ENCODE results near the gene GPR158. TPM values are rescaled to one million over a fixed set of nuclear protein-coding genes. Genes with fewer than 3 reads are reported as not detected.

Gene GPR158
- total and polyA plus RNA-seq, 4 donors, result 0.03 to 0.08 TPM; not detected in 2

GRCh38 chr10:25296324-25296723, 121.5 kb downstream of the GPR158 start:
- H3K9me3 ChIP-seq (ENCODE audit: control insufficient read depth in 4 of 4, low read length in 3 of 4), result no peaks in the 10 kb centered on the region
- 67% methylated on average over 1 of the region's 1 CpG for WGBS
- H3K9ac ChIP-seq (ENCODE audit: low read depth in 1 of 2, low read length in 2 of 2), result no peak overlapping the region
- no peaks in the 10 kb centered on the region for H3K27me3 ChIP-seq (ENCODE audit: control insufficient read depth in 4 of 4, insufficient read depth in 4 of 4, low read length in 3 of 4)
- DNase-seq (ENCODE audit: low spot score), result no peak
- no peaks in the 10 kb centered on the region for H3K36me3 ChIP-seq (ENCODE audit: control insufficient read depth in 4 of 4, insufficient read depth in 3 of 4, low read depth in 1 of 4, low read length in 3 of 4)
- TF ChIP-seq RXRA (IDR thresholded peaks at IDR 0.05), result no peak
- TF ChIP-seq ATF3 (IDR thresholded peaks at IDR 0.05), result no peak
- no peak for TF ChIP-seq FOXA2 (IDR thresholded peaks at IDR 0.05)
- no peak for TF ChIP-seq SP1 (IDR thresholded peaks at IDR 0.05)
- no peak for TF ChIP-seq FOXA1 (IDR thresholded peaks at IDR 0.05)
- TF ChIP-seq MAX (IDR thresholded peaks at IDR 0.05), result no peak
- no peak for TF ChIP-seq GABPA (IDR thresholded peaks at IDR 0.05 in 1 of 2, conservative IDR thresholded peaks at IDR 0.05 in 1 of 2)
- H3K4me3 ChIP-seq (ENCODE audit: low read depth in 1 of 3, low read length in 3 of 3), result no peak overlapping the region
- H3K4me1 ChIP-seq (ENCODE audit: control insufficient read depth in 4 of 4, insufficient read depth in 4 of 4, low read length in 3 of 4), result no peaks in the 10 kb centered on the region
- H3K27ac ChIP-seq (ENCODE audit: low read depth in 1 of 2, low read length in 2 of 2), result no peak overlapping the region

- no peak overlapping the region for H3K4me3 ChIP-seq (ENCODE audit: low read depth in 1 of 3, low read length in 3 of 3)
- H3K9ac ChIP-seq (ENCODE audit: low read depth in 1 of 2, low read length in 2 of 2), result no peak overlapping the region
- H3K9me3 ChIP-seq (ENCODE audit: control insufficient read depth in 4 of 4, low read length in 3 of 4), result no peaks in the 10 kb centered on the region
- no peak overlapping the region for H3K27ac ChIP-seq (ENCODE audit: low read depth in 1 of 2, low read length in 2 of 2)
- no peaks in the 10 kb centered on the region for H3K36me3 ChIP-seq (ENCODE audit: control insufficient read depth in 4 of 4, insufficient read depth in 3 of 4, low read depth in 1 of 4, low read length in 3 of 4)
- no peaks in the 10 kb centered on the region for H3K4me1 ChIP-seq (ENCODE audit: control insufficient read depth in 4 of 4, insufficient read depth in 4 of 4, low read length in 3 of 4)
- TF ChIP-seq CTCF (IDR thresholded peaks at IDR 0.05; ENCODE audit: low read depth, low read length, missing input control) (no peak), HNF4G (IDR thresholded peaks at IDR 0.05) (no peak), YY1 (IDR thresholded peaks at IDR 0.05) (no peak), FOXA2 (IDR thresholded peaks at IDR 0.05) (no peak), JUND (IDR thresholded peaks at IDR 0.05) (no peak), ZBTB33 (IDR thresholded peaks at IDR 0.05) (no peak), GABPA (IDR thresholded peaks at IDR 0.05 in 1 of 2, conservative IDR thresholded peaks at IDR 0.05 in 1 of 2) (no peak), SP1 (IDR thresholded peaks at IDR 0.05) (no peak), TAF1 (conservative IDR thresholded peaks at IDR 0.05) (no peak), MAX (IDR thresholded peaks at IDR 0.05) (no peak), EGR1 (IDR thresholded peaks at IDR 0.05; ENCODE audit: low read depth in 2 of 2) (no peak), HNF4A (conservative IDR thresholded peaks at IDR 0.05) (no peak), RXRA (IDR thresholded peaks at IDR 0.05) (no peak), FOXA1 (IDR thresholded peaks at IDR 0.05) (no peak), RAD21 (IDR thresholded peaks at IDR 0.05) (no peak)
- no peaks in the 10 kb centered on the region for H3K27me3 ChIP-seq (ENCODE audit: control insufficient read depth in 4 of 4, insufficient read depth in 4 of 4, low read length in 3 of 4)
- no peak for DNase-seq (ENCODE audit: low spot score)
- WGBS, result 26% methylated on average over 4 of the region's 4 CpGs
These were observed 122.7 kb downstream of the GPR158 start for GRCh38 chr10:25297466-25297865.
